ENCODE measurements around the gene AMT. TPM values are rescaled to one million over a fixed set of nuclear protein-coding genes. Genes with fewer than 3 reads are reported as not detected.

The AMT gene
- total and polyA plus RNA-seq, 2 of the 13 experiments (the other 11 are each of a cell fraction or from before 2014, with no cell fraction given): 35.3 to 59.0 TPM

DNA sequence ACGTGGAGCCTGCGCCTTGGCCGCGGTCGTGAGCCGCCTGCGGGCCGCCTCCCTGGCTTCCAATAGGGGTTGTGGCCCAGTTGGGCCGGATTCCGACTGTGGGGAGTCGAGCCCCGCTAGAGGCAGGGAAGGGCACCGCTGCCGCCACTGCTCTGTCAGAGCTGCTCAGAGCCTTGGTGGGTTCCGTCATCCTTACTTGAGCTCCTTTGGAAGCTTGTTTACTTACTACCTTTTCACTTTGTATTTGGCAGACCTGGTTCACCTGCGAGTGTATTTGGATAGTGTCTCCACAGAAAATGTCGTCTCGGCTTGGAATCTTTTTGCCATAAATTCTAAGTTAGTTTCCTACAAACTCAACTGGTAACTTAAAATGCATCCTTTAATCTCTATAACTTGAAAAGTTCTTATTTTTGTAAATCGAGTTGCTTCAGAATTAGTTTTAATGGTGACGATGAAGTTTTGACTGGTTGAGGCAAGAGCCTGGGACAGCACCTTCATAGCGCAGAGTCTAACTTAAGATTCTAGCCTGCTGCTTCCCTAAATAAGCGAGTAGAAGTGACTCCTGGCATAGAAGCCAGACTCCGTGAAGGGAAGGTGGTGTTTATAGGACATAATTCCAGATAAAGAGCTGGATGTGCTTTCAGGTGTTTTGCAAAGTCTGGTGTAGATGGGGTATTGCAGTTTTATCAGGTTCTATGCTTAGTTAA lies 48.6 kb upstream of the AMT start (continued):
- TF ChIP-seq, protein P1, sequence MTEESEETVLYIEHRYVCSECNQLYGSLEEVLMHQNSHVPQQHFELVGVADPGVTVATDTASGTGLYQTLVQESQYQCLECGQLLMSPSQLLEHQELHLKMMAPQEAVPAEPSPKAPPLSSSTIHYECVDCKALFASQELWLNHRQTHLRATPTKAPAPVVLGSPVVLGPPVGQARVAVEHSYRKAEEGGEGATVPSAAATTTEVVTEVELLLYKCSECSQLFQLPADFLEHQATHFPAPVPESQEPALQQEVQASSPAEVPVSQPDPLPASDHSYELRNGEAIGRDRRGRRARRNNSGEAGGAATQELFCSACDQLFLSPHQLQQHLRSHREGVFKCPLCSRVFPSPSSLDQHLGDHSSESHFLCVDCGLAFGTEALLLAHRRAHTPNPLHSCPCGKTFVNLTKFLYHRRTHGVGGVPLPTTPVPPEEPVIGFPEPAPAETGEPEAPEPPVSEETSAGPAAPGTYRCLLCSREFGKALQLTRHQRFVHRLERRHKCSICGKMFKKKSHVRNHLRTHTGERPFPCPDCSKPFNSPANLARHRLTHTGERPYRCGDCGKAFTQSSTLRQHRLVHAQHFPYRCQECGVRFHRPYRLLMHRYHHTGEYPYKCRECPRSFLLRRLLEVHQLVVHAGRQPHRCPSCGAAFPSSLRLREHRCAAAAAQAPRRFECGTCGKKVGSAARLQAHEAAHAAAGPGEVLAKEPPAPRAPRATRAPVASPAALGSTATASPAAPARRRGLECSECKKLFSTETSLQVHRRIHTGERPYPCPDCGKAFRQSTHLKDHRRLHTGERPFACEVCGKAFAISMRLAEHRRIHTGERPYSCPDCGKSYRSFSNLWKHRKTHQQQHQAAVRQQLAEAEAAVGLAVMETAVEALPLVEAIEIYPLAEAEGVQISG (CRISPR knock-in tag; IDR thresholded peaks at IDR 0.05): no peak
- TF ChIP-seq ZMYM4 (CRISPR knock-in tag; IDR thresholded peaks at IDR 0.05): peak; percentile 62; the same call in 1 of the 2 replicates
- TF ChIP-seq, protein P2, sequence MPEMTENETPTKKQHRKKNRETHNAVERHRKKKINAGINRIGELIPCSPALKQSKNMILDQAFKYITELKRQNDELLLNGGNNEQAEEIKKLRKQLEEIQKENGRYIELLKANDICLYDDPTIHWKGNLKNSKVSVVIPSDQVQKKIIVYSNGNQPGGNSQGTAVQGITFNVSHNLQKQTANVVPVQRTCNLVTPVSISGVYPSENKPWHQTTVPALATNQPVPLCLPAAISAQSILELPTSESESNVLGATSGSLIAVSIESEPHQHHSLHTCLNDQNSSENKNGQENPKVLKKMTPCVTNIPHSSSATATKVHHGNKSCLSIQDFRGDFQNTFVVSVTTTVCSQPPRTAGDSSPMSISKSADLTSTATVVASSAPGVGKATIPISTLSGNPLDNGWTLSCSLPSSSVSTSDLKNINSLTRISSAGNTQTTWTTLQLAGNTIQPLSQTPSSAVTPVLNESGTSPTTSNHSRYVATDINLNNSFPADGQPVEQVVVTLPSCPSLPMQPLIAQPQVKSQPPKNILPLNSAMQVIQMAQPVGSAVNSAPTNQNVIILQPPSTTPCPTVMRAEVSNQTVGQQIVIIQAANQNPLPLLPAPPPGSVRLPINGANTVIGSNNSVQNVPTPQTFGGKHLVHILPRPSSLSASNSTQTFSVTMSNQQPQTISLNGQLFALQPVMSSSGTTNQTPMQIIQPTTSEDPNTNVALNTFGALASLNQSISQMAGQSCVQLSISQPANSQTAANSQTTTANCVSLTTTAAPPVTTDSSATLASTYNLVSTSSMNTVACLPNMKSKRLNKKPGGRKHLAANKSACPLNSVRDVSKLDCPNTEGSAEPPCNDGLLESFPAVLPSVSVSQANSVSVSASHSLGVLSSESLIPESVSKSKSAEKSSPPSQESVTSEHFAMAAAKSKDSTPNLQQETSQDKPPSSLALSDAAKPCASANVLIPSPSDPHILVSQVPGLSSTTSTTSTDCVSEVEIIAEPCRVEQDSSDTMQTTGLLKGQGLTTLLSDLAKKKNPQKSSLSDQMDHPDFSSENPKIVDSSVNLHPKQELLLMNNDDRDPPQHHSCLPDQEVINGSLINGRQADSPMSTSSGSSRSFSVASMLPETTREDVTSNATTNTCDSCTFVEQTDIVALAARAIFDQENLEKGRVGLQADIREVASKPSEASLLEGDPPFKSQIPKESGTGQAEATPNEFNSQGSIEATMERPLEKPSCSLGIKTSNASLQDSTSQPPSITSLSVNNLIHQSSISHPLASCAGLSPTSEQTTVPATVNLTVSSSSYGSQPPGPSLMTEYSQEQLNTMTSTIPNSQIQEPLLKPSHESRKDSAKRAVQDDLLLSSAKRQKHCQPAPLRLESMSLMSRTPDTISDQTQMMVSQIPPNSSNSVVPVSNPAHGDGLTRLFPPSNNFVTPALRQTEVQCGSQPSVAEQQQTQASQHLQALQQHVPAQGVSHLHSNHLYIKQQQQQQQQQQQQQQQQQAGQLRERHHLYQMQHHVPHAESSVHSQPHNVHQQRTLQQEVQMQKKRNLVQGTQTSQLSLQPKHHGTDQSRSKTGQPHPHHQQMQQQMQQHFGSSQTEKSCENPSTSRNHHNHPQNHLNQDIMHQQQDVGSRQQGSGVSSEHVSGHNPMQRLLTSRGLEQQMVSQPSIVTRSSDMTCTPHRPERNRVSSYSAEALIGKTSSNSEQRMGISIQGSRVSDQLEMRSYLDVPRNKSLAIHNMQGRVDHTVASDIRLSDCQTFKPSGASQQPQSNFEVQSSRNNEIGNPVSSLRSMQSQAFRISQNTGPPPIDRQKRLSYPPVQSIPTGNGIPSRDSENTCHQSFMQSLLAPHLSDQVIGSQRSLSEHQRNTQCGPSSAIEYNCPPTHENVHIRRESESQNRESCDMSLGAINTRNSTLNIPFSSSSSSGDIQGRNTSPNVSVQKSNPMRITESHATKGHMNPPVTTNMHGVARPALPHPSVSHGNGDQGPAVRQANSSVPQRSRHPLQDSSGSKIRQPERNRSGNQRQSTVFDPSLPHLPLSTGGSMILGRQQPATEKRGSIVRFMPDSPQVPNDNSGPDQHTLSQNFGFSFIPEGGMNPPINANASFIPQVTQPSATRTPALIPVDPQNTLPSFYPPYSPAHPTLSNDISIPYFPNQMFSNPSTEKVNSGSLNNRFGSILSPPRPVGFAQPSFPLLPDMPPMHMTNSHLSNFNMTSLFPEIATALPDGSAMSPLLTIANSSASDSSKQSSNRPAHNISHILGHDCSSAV (CRISPR knock-in tag; IDR thresholded peaks at IDR 0.05; ENCODE audit: borderline replicate concordance): 0 out of 2 replicates have a peak, but pooled peaks have one; percentile 40
- TF ChIP-seq ZNF569 (CRISPR knock-in tag; IDR thresholded peaks at IDR 0.05; ENCODE audit: borderline replicate concordance): no peak
- TF ChIP-seq, protein P3, sequence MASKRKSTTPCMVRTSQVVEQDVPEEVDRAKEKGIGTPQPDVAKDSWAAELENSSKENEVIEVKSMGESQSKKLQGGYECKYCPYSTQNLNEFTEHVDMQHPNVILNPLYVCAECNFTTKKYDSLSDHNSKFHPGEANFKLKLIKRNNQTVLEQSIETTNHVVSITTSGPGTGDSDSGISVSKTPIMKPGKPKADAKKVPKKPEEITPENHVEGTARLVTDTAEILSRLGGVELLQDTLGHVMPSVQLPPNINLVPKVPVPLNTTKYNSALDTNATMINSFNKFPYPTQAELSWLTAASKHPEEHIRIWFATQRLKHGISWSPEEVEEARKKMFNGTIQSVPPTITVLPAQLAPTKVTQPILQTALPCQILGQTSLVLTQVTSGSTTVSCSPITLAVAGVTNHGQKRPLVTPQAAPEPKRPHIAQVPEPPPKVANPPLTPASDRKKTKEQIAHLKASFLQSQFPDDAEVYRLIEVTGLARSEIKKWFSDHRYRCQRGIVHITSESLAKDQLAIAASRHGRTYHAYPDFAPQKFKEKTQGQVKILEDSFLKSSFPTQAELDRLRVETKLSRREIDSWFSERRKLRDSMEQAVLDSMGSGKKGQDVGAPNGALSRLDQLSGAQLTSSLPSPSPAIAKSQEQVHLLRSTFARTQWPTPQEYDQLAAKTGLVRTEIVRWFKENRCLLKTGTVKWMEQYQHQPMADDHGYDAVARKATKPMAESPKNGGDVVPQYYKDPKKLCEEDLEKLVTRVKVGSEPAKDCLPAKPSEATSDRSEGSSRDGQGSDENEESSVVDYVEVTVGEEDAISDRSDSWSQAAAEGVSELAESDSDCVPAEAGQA (IDR thresholded peaks at IDR 0.05; ENCODE audit: low read depth): no peak
- TF ChIP-seq, protein P3 (CRISPR knock-in tag; IDR thresholded peaks at IDR 0.05; ENCODE audit: borderline replicate concordance): no peak
- peak; percentile 32; the same call in 1 of the 2 replicates for TF ChIP-seq CCDC6 (CRISPR knock-in tag; IDR thresholded peaks at IDR 0.05)
- no peak; the same call in 1 of the 2 replicates for TF ChIP-seq BRF2 (CRISPR knock-in tag; IDR thresholded peaks at IDR 0.05)

Measured in HepG2 (cell line).